CD4-positive, alpha-beta T cell treated with Interleukin-1 beta for 1 hour (primary cell): ENCODE data around the gene C3orf22.
"Not testable (repeated sequence)": the region's sequence is repeated elsewhere in the genome, so short reads cannot be mapped to it uniquely, and the experiment has no call there.

Experiments
- DNase-seq, 2 donors: peaks; one replicate each; pipeline ENCODE4 v3.0.0-alpha.2; 2020 to 2022

C3orf22 gene

DNA sequence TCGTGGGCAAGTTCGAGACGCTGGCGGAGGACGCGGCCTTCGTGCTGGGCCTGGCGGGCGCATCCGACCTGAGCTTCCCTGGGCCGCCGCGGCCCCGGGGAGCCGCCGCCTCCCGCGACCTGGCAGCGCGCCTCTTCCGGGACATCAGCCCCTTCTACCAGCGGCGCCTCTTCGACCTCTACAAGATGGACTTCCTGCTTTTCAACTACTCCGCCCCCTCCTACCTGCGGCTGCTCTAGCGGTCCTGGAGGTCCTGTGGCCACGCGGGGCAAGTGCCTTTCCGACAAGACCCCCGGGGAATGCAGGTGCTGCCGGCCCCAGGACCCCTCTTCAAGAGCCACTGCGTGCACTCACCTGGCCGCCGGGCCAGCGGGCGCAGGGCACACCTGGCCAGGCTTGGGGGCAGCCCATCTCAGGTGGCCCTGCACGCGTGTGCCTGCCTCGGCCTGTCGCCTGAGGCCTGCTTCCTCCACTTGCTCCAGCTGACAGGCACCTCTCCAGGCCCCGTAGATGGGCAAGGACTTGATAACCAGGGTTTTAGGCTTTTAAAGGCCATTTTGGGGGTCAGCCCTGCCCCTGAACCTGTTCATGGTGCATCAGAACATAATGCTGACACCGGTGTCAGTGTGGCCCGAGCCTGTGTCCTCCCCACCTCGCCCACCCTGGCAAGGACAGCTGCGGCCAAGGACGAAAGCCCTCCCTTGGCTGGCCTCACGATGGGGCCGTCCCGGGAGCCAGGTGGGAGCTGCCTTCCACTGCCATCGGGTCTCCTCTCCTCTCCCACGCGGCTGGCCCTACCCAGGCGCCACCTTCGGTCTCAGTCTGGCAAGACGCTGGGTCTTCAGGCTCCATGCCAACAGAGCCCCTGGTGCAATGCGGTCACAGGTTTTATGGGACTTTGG lies 16.1 kb downstream of the C3orf22 start:
- DNase-seq: no peak

- DNase-seq: no peak
Observed at GRCh38 chr3:126541628-126542339, 16.9 kb downstream of the C3orf22 start.

GRCh38 chr3:126540951-126541627 lies 17.6 kb downstream of the C3orf22 start:
- no peak for DNase-seq

DNA sequence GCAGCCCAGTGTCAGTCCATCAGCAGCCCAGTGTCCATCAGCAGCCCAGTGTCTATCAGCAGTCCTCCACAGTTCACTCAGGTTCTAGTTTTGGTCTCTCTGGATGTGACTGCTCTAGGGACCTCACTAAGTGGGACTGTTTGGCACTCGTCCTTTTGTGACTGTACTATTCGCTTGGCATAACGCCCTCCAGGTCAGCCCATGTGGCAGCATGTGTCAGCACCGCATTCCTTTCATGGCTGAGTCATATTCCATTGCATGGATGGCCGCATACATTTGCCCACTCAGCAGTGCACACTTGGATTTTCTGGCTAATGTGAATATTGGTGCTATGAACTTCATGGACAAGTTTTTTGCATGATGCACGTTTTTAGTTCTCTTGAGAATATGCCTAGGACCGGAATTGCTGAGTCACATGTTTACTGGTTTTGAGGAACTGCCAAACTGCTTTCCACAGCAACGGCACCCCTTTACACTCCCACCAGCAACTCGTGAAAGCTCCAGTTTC lies 18.3 kb downstream of the C3orf22 start:
- DNase-seq: peak in 1 of 2 donors; percentile 27

DNA sequence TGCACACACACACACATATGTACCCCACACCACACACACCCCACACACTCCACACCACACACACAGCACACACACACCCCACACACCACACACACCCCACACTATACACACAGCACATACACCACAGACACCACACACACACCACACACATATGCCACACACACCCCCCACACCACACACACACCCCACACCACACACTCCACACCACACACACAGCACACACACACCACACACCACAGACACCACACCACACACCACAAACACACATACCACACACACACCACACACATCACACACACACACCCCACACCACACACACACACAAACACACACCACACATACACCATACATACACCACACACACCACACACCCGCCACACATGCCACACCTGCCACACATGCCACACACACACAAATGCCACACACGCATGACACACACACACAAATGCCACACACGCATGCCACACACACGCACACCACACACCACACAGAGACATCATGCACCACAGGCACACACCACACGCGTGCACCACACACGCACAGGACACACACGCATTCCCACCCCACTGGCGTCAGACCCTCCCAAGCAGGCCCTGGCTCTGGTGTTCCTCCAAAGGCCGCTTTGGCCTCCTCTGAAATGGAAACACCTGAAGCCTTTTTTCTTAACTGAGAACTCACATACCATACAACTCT lies 19.0 kb downstream of the C3orf22 start:
- DNase-seq: no peak

DNA sequence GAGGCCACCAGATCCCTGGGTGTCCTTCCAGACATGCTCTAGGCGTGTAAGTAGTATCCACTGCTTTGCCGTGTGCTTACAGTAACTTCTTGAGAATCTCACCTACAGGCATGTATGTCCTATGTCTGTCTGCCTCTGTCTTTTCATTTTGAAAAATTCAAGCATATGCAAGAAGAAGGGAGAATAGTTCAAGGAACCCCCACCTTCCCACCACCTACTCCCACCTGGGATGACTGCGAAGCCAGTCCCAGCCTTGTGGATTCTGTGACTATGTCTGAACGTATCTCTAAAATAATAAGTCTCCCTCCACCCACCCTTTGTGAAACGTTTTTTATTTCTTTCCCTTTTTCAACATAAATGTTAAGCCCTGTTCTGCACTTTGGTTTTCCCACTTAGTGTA lies 19.8 kb downstream of the C3orf22 start:
- no peak for DNase-seq

DNA sequence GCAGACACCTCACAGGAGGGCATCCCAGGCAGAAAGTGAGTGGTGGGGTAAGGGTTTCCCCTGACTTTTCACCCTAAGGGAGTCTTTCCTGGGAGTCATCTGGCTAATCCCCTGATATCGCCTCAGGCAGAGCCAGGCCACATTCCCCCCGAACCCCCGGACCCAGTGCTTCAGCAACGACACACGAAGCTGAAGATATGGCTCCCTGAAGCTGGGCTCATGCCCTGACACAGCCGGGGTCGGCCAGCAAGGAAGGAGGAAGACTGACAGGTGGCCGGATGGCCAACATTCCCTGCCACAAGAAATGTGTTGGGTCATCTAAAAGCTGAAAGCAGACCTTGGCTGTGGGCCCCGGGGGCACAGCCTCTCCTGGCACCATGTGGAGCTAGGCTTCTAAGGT lies 20.4 kb downstream of the C3orf22 start:
- DNase-seq: no peak

DNA sequence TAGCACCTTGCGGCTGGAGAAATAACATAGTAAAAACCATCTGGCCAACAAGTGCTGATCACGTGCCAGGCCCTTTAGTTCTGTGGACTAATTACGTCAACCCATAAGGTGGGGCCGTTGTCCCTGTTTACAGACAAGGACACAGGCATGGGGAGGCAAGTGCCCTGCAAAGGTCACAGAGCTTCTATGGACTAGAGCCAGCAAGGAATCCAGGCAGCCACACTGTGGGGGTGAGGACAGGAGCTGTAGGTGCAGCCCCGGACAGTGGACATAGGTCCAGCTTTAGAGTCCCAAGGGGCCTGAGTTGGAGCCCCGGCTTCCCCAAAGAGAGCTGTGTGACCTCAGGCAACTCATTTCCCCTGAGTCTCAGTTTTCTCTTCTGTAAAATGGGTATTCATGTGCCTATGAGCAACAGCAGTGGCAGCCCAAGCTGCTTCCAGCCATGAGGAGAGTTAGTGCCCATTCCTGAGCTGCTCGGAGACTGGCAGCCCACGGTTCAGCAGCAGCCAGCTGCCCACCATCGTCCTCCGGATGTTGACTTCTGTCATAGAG lies 20.9 kb downstream of the C3orf22 start:
- no peak for DNase-seq

DNA sequence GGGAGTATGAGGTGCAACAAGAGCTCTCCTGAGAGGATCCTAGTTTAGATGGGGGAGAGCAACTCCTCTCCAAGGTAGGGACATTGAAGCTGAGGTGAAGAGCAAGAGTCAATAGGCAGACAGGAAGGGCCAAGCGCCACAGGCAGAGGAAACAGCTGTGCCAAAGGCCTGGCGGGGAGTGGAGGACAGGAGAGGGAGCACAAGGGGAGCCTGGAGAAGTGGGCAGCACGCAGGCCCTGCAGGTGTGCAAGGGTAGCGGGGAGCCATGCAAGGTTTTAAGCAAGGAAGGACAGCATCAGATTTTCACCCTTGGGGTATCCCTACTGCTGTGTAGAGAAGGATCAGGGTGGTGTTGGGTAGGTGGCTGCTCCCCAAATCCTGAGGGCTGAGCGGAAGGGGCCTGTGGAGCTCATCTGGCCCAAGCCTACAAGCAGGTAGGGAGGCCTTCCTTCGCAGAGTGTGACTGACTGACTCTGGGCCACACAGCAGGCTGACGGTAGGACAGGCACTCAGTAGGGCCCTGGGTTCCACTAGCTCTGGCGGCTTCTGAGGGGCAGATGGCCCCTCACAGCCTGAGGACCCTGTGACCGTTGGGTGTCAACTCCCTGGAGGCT lies 21.5 kb downstream of the C3orf22 start:
- DNase-seq: no peak

DNA sequence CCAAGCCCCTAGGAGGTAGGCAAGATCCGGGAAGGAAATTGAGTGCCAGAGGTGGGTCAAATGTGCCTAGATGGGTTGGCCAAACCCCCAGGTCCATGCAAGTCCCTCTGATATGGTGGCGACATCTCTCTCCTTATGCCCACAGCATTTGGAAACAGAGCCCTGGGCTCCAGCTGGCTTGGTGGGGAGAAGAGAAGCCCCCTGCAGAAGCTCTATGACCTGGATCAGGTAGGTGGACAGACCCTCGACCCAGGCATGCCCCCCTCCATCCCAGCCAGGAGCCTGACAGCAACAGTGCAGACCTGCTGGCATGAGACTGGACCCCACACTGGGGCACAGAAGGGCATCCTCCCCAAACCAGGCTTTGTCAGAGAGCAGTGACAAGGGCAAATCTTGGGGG lies 22.6 kb downstream of the C3orf22 start:
- no peak for DNase-seq

DNA sequence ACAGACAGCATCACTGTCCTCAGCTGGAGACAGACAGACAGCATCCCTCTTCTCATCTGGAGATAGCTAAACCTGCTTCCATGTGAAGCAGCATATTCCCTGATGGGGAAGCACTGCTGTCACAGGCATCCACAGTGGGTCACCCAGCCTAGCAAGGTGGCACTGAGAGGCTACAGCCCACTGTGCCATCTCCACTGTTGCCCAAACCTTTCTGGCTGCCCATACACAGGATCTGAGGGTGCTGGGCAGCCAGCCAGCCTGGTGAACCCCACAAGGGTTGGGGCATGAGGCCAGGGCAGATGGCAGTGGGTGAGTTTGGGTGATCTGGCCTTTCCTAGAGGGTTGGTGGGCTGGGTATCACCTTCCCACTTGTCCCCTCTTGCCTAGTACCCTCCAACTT lies 23.1 kb downstream of the C3orf22 start:
- DNase-seq: no peak

- not testable (repeated sequence) for DNase-seq
Observed at GRCh38 chr3:126534716-126535115, 24.0 kb downstream of the C3orf22 start.

GRCh38 chr3:126533506-126533905 lies 25.2 kb downstream of the C3orf22 start:
- no peak for DNase-seq

- DNase-seq: no peak
Observed at GRCh38 chr3:126531051-126531330, 27.7 kb downstream of the C3orf22 start.

DNA sequence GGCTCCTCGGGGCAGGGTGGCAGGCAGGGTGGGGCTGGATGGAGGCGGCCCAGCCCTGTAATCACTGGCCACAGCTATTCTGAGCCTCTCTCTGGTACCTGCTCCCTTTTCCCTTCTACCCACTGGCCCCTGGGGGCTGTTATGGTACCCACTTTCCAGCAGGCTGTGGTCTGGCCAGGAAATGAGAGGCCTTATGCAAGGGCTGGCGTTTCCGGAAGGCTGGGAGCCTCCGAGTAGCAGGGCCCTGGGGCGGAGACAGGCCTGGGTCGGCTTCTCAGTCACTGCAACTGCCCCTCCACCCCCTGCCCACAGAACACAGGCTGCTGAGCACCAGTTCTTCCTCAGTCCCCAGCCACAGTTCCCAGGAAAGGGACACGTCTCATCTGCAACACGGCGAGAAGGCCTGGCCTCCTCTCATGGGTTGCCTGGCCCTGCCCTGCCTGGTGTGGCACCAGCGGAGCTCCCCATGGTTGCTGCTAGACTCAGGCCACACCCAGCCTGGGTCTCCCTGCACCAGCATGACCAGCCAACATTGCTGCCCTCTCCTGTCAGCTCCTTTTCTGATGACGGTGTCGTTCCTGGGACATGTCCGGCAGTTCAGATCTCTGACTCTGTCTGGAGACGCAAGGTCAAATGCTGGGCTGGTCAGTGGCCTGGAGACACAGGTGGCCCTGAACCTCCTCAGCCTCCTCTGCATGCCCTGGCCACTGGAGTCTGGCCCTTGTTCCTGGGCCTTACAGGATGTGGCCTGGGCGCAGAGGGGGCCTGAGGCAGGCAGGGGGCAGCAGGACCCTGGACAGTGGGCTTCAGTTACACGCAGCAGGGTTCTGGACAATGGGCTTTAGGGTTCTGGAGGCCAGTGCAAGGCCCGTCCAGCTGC lies 28.3 kb downstream of the C3orf22 start:
- DNase-seq: peak in 1 of 2 donors; percentile 42

DNA sequence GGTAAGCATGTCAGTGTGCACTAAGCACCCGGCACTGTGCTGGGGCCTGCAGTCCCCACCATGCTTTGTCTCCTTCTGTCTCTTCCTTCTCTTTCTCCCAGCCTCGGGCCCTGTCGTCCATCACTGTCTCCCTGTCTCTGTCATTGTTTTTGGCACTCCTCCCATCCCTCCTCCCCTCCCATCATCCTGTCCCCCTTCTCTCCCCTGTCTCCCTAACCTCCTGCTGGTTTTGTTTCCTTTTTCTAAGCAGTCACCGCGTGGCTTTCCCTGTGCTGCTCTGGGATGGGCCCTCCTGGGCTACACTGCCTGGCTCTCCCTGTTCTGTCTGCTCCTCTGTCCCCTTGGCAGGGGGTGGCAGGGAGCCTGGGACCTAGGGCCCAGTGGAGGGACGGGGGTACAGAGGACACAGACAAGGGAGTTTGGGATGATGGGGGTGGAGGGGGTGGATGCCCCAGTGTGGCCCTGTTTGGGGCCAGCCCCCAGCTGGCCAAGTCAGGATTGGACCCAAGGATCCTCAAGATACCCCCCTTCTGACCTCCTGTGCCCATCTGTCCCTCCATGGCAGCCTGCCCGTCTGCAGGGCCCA lies 29.1 kb downstream of the C3orf22 start:
- DNase-seq: no peak

- DNase-seq: no peak
Observed at GRCh38 chr3:126528800-126529541, 29.8 kb downstream of the C3orf22 start.

DNA sequence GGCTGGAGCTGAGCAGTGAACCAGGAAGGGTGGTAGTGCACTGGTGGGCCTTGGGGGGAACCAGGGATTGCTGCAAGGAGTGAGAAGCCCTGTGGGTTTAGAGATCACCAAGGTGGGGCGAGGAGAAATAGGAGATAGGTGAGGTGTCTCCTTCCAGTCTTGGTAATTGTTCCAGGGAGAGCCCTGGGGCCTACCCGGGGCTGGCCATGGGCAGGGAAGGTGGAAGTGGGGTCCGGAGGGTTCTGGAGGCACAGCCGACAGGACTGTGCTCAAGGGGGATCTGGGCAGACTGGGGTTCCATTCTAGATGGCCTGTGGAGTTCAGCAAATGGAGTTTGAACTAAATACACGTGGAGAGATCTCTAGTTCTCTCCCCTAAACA lies 30.3 kb downstream of the C3orf22 start:
- DNase-seq: no peak

DNA sequence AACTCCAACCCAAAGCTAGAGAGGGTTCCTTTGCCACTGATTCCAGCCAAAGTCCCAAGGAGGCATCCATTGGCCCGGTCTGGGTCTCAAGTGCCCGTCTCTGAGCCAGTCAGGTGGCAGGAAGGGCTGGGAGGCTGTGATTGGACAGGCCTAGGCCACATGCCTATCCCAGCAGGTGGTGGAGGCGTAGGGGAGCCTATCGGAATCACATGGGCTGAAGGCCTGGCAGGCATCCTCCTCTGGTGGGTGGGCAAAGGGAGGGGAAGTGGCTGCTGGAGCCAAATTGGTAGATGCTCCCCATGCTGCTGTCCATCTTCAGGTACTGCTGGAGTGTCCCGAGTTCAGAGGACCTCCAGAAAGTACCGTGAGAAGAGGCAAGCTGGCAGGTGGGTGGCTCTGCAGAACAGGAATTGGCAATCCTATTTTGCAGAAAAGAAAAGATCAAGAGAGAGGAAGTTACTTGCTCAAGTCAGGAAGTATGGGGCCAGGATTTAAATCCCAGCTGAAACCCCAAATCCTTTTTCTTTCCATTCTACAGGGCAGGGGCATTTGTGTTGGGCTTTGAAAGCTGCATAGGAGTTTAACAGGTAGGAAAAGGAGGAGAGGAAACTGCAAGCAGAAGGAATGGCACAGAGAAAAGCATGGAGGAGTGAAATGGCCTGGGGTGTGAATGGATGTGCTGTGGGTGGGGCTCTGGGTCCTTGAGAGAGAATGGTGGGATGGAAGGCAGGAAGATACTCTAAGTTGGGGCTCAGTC lies 31.1 kb downstream of the C3orf22 start:
- no peak for DNase-seq
